NCI-H2227 treated with DMSO at 0.1 percent for 48 hours (cell line): ENCODE data around the gene ARHGEF9.

Experiments
- DNase-seq: peaks from one replicate; lab custom pipeline; 2025; lab: John Stamatoyannopoulos, UW

ARHGEF9 gene

GRCh38 chrX:63746278-63746677 lies 38.7 kb downstream of the ARHGEF9 start:
- DNase-seq: no peak

- no peak for DNase-seq
Observed at GRCh38 chrX:63744850-63745394, 40.1 kb downstream of the ARHGEF9 start.

GRCh38 chrX:63743596-63743995 lies 41.4 kb downstream of the ARHGEF9 start:
- no peak for DNase-seq

- DNase-seq: no peak
Observed at GRCh38 chrX:63740382-63740781, 44.6 kb downstream of the ARHGEF9 start.

- no peak for DNase-seq
Observed at GRCh38 chrX:63739885-63740284, 45.1 kb downstream of the ARHGEF9 start.

- DNase-seq: no peak
Observed at GRCh38 chrX:63738696-63739095, 46.3 kb downstream of the ARHGEF9 start.

GRCh38 chrX:63737131-63737921 lies 47.7 kb downstream of the ARHGEF9 start:
- no peak for DNase-seq

GRCh38 chrX:63735882-63736281 lies 49.1 kb downstream of the ARHGEF9 start:
- DNase-seq: no peak

GRCh38 chrX:63720293-63720692 lies 64.7 kb downstream of the ARHGEF9 start:
- DNase-seq: no peak

GRCh38 chrX:63719633-63720032 lies 65.4 kb downstream of the ARHGEF9 start:
- no peak for DNase-seq

- no peak for DNase-seq
Observed at GRCh38 chrX:63718010-63718694, 66.9 kb downstream of the ARHGEF9 start.

- no peak for DNase-seq
Observed at GRCh38 chrX:63713526-63713925, 71.5 kb downstream of the ARHGEF9 start.

- no peak for DNase-seq
Observed at GRCh38 chrX:63708801-63709200, 76.2 kb downstream of the ARHGEF9 start.

GRCh38 chrX:63702556-63702955 lies 82.5 kb downstream of the ARHGEF9 start:
- DNase-seq: no peak

GRCh38 chrX:63686878-63687714 lies 97.9 kb downstream of the ARHGEF9 start:
- DNase-seq: peak; percentile 2

GRCh38 chrX:63680423-63680822 lies 104.6 kb downstream of the ARHGEF9 start:
- DNase-seq: no peak

- DNase-seq: no peak
Observed at GRCh38 chrX:63679432-63679831, 105.6 kb downstream of the ARHGEF9 start.

GRCh38 chrX:63675716-63676115 lies 109.3 kb downstream of the ARHGEF9 start:
- DNase-seq: no peak

GRCh38 chrX:63673896-63674295 lies 111.1 kb downstream of the ARHGEF9 start:
- no peak for DNase-seq

- DNase-seq: no peak
Observed at GRCh38 chrX:63664741-63665140, 120.3 kb downstream of the ARHGEF9 start.

GRCh38 chrX:63664083-63664482 lies 120.9 kb downstream of the ARHGEF9 start:
- no peak for DNase-seq

- DNase-seq: no peak
Observed at GRCh38 chrX:63661676-63662075, 123.3 kb downstream of the ARHGEF9 start.
